ENCODE measurements around the gene SH3D21. TPM values are rescaled to one million over a fixed set of nuclear protein-coding genes. Genes with fewer than 3 reads are reported as not detected.

SH3D21 gene
- total and polyA plus RNA-seq, 10 of the 15 experiments (the other 5 are each of a cell fraction or from before 2014, with no cell fraction given), result 0.06 to 5.9 (median 2.4) TPM

GRCh38 chr1:36343651-36344394 is 37.7 kb downstream of the SH3D21 start:
- SMC1A ChIA-PET (ENCODE audit: uncharacterized antibody, unreplicated experiment), result interaction anchor here (2.0 to 2.8 kb wide), 3 partner anchors 24 to 78 kb away, joined by 15 to 36 read pairs (median 16); no protein-coding TSS in a partner anchor
- BruUV-seq (replicated peaks), result no TSS peak

More at GRCh38 chr1:36343651-36344394, 37.7 kb downstream of the SH3D21 start:
- H2AFZ ChIP-seq (ENCODE audit: control insufficient read depth, low read depth, low read length), result no peak overlapping the region
- H3K79me2 ChIP-seq (ENCODE audit: control insufficient read depth, insufficient read depth, low read length), result no peaks in the 10 kb centered on the region; the same call in 1 of the 2 replicates
- intact Hi-C loops (cut with micrococcal nuclease; ENCODE audit: unreplicated experiment) (no loop called here), in situ Hi-C loops (cut with MboI) (no loop called here)
- ChIA-PET CTCF (interaction anchor here (0.6 to 13.5 kb wide), 12 partner anchors 10 to 117 kb away, joined by 3 to 157 read pairs (median 6); partner anchors contain the start of gene SH3D21), POLR2A (interaction anchor here (0.5 to 1.0 kb wide), 2 partner anchors 42 to 807 kb away, joined by 3 to 4 read pairs; no protein-coding TSS in a partner anchor), RAD21 (ENCODE audit: unreplicated experiment) (interaction anchor here (0.6 to 2.3 kb wide), 5 partner anchors 25 to 79 kb away, joined by 3 to 37 read pairs (median 15); no protein-coding TSS in a partner anchor)
- H3K36me3 ChIP-seq (ENCODE audit: control insufficient read depth in 2 of 2, insufficient read depth in 2 of 2, low read length in 1 of 2), result peaks cover 15 to 18% of the 10 kb centered on the region in 2 experiments; a peak in 3 of 4 replicates
- H3K27ac ChIP-seq (ENCODE audit: control insufficient read depth, insufficient read depth), result no peak overlapping the region
- H3K4me3 ChIP-seq, result no peak overlapping the region
- H4K20me1 ChIP-seq (ENCODE audit: control insufficient read depth, insufficient read depth), result no peaks in the 10 kb centered on the region
- WGBS (ENCODE audit: insufficient coverage, insufficient replicate concordance, low lambda C conversion rate, missing lambda C conversion rate), result 93% methylated on average over 24 of the region's 24 CpGs
- H3K9ac ChIP-seq (ENCODE audit: control insufficient read depth, insufficient read depth, low read length), result no peak overlapping the region
- peaks cover 7% of the 10 kb centered on the region for H3K4me1 ChIP-seq (ENCODE audit: control insufficient read depth, insufficient read depth, low read length)
- no peak for ATAC-seq
- H3K9me3 ChIP-seq (replicated peaks; ENCODE audit: control insufficient read depth, insufficient read depth, low read length), result no peaks in the 10 kb centered on the region
- TF ChIP-seq SKIL (IDR thresholded peaks at IDR 0.05; ENCODE audit: low read depth, poor library complexity, severe bottlenecking) (no peak), RFX5 (IDR thresholded peaks at IDR 0.05; ENCODE audit: low read depth, low read length) (no peak), SMAD5 (IDR thresholded peaks at IDR 0.05; ENCODE audit: low read depth) (no peak), ZNF622 (IDR thresholded peaks at IDR 0.05) (no peak), KDM1A (IDR thresholded peaks at IDR 0.05; ENCODE audit: borderline replicate concordance) (no peak), STAT1 (conservative IDR thresholded peaks at IDR 0.05) (no peak), CBX5 (IDR thresholded peaks at IDR 0.05; ENCODE audit: low read depth) (no peak), ZNF384 (IDR thresholded peaks at IDR 0.05; ENCODE audit: borderline replicate concordance, low read depth, low read length) (no peak), ELK1 (IDR thresholded peaks at IDR 0.05; ENCODE audit: low read depth, low read length) (no peak), CBX3 (IDR thresholded peaks at IDR 0.05; ENCODE audit: borderline replicate concordance, low read depth) (no peak), ZBED1 (IDR thresholded peaks at IDR 0.05; ENCODE audit: borderline replicate concordance) (no peak), ZNF207 (IDR thresholded peaks at IDR 0.05; ENCODE audit: borderline replicate concordance) (no peak), CEBPB (IDR thresholded peaks at IDR 0.05; ENCODE audit: borderline replicate concordance in 1 of 2, low read depth in 2 of 2, low read length in 2 of 2) (no peak), JUNB (IDR thresholded peaks at IDR 0.05) (no peak), CREM (IDR thresholded peaks at IDR 0.05; ENCODE audit: low read depth) (no peak), NRF1 (conservative IDR thresholded peaks at IDR 0.05; ENCODE audit: low read depth, low read length) (no peak), KLF5 (IDR thresholded peaks at IDR 0.05; ENCODE audit: partially characterized antibody) (no peak)
- H3K4me2 ChIP-seq (ENCODE audit: control insufficient read depth, insufficient read depth), result no peak overlapping the region
- no peak for DNase-seq (ENCODE audit: low read depth, low spot score)
- H3K27me3 ChIP-seq (replicated peaks in 1 of 2; ENCODE audit: control insufficient read depth in 2 of 2, insufficient read depth in 2 of 2, low read length in 1 of 2), result no peaks in the 10 kb centered on the region
- FAIRE-seq, result no peak
